ENCODE measurements around the gene TCF25.

DNA sequence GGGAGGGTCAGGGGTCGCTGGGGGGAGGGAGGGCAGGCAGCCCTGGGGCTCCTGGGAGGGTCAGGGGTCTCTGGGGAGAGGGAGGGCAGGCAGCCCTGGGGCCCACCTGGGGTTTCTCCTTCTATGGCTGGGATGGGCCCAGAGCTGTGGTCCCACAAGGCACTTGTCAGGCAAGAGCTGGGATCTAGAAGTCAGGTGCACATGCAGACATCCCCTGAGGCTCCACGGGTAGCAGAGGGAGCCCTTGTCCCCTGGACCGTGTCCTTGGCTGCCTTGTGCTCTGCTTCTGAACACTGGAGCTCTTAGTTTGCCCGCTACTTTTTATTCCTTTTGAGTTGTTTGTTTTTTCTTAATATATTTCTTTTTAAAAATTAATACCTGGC is 51.5 kb downstream of the TCF25 start:
- TF ChIP-seq, protein P1, sequence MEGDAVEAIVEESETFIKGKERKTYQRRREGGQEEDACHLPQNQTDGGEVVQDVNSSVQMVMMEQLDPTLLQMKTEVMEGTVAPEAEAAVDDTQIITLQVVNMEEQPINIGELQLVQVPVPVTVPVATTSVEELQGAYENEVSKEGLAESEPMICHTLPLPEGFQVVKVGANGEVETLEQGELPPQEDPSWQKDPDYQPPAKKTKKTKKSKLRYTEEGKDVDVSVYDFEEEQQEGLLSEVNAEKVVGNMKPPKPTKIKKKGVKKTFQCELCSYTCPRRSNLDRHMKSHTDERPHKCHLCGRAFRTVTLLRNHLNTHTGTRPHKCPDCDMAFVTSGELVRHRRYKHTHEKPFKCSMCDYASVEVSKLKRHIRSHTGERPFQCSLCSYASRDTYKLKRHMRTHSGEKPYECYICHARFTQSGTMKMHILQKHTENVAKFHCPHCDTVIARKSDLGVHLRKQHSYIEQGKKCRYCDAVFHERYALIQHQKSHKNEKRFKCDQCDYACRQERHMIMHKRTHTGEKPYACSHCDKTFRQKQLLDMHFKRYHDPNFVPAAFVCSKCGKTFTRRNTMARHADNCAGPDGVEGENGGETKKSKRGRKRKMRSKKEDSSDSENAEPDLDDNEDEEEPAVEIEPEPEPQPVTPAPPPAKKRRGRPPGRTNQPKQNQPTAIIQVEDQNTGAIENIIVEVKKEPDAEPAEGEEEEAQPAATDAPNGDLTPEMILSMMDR (IDR thresholded peaks at IDR 0.05 in 8 of 11, conservative IDR thresholded peaks at IDR 0.05 in 3 of 11): no peak
- no peak for TF ChIP-seq POLR2A (IDR thresholded peaks at IDR 0.05)

Measured in spleen (tissue), 7 donors.